ENCODE data around the gene SPIRE1.

- TF ChIP-seq CTCF (conservative IDR thresholded peaks at IDR 0.05; ENCODE audit: low read length) (no peak), EZH2phosphoT487 (IDR thresholded peaks at IDR 0.05; ENCODE audit: borderline replicate concordance) (no peak)
These were observed 98.6 kb downstream of the SPIRE1 start for GRCh38 chr18:12559319-12559718.

Measured in Loucy (cell line).